NCI-H226 (cell line): ENCODE data around the gene TRIM44.
A peak's percentile ranks its signal among the peaks of the same experiment; 100 is the strongest.
"Not testable (repeated sequence)": the region's sequence is repeated elsewhere in the genome, so short reads cannot be mapped to it uniquely, and the experiment has no call there.

Experiments
- DNase-seq: peaks from one replicate; pipeline ENCODE4 v3.0.0-alpha.2; 2015

The TRIM44 gene

GRCh38 chr11:35825386-35825785 is 162.8 kb downstream of the TRIM44 start:
- DNase-seq = no peak

GRCh38 chr11:35826006-35826405 is 163.4 kb downstream of the TRIM44 start:
- no peak for DNase-seq

- no peak for DNase-seq
Measured at GRCh38 chr11:35826949-35827348, 164.4 kb downstream of the TRIM44 start.

- no peak for DNase-seq
Measured at GRCh38 chr11:35836205-35836604, 173.6 kb downstream of the TRIM44 start.

- DNase-seq = no peak
Measured at GRCh38 chr11:35838071-35838470, 175.5 kb downstream of the TRIM44 start.

GRCh38 chr11:35838697-35839367 is 176.3 kb downstream of the TRIM44 start:
- DNase-seq = not testable (repeated sequence)

- no peak for DNase-seq
Measured at GRCh38 chr11:35839368-35840161, 177.0 kb downstream of the TRIM44 start.

- no peak for DNase-seq
Measured at GRCh38 chr11:35841733-35842132, 179.2 kb downstream of the TRIM44 start.

- peak; percentile 77 for DNase-seq
Measured at GRCh38 chr11:35842958-35843357, 180.4 kb downstream of the TRIM44 start.

GRCh38 chr11:35844579-35844978 is 182.0 kb downstream of the TRIM44 start:
- DNase-seq = no peak

- no peak for DNase-seq
Measured at GRCh38 chr11:35845860-35846259, 183.3 kb downstream of the TRIM44 start.

- no peak for DNase-seq
Measured at GRCh38 chr11:35846874-35847273, 184.3 kb downstream of the TRIM44 start.

GRCh38 chr11:35847473-35847872 is 184.9 kb downstream of the TRIM44 start:
- DNase-seq = no peak

- no peak for DNase-seq
Measured at GRCh38 chr11:35848616-35849015, 186.0 kb downstream of the TRIM44 start.

GRCh38 chr11:35850191-35850590 is 187.6 kb downstream of the TRIM44 start:
- DNase-seq = no peak

- no peak for DNase-seq
Measured at GRCh38 chr11:35851342-35851741, 188.8 kb downstream of the TRIM44 start.

- no peak for DNase-seq
Measured at GRCh38 chr11:35852056-35852455, 189.5 kb downstream of the TRIM44 start.

- no peak for DNase-seq
Measured at GRCh38 chr11:35853971-35854370, 191.4 kb downstream of the TRIM44 start.

GRCh38 chr11:35855671-35856070 is 193.1 kb downstream of the TRIM44 start:
- DNase-seq = no peak

- no peak for DNase-seq
Measured at GRCh38 chr11:35856259-35856658, 193.7 kb downstream of the TRIM44 start.

- DNase-seq = no peak
Measured at GRCh38 chr11:35856756-35857155, 194.2 kb downstream of the TRIM44 start.

GRCh38 chr11:35857922-35858321 is 195.3 kb downstream of the TRIM44 start:
- DNase-seq = no peak

- peak; percentile 61 for DNase-seq
Measured at GRCh38 chr11:35859301-35859700, 196.7 kb downstream of the TRIM44 start.

GRCh38 chr11:35860194-35860593 is 197.6 kb downstream of the TRIM44 start:
- not testable (repeated sequence) for DNase-seq
